Kidney (tissue), 14 donors: Measurements from ENCODE around the gene MS4A6A. TPM values are rescaled to one million over a fixed set of nuclear protein-coding genes. Genes with fewer than 3 reads are reported as not detected.
"Not testable (repeated sequence)": the region's sequence is repeated elsewhere in the genome, so short reads cannot be mapped to it uniquely, and the experiment has no call there.

ENCODE experiments used
- DNase-seq, 5 donors: peaks; one replicate each; pipeline ENCODE4 v3.0.0-alpha.2; 2013 to 2020
- FAIRE-seq: peaks from 2 replicates; lab custom pipeline; 2012; peaks lifted over from hg19 to GRCh38; lab: Jason Lieb, UNC
- H3K27ac ChIP-seq, 2 donors: one replicate each; pipeline ENCODE4 v1.7.0; 2013; ENCODE audit warnings: low read depth in 2 of 2, low read length in 2 of 2, inconsistent platforms in 1 of 2
- H3K27me3 ChIP-seq: one replicate; pipeline ENCODE4 v1.7.1; 2013; ENCODE audit warnings: low read length, inconsistent platforms; ENCODE audit not compliant: control insufficient read depth, insufficient read depth
- H3K36me3 ChIP-seq, 3 donors: one replicate each; pipeline versions ENCODE4 v1.7.0 to v1.7.1; 2013; ENCODE audit warnings: low read length in 3 of 3, control low read depth in 1 of 3, inconsistent platforms in 1 of 3; ENCODE audit not compliant: insufficient read depth in 3 of 3, control insufficient read depth in 2 of 3
- H3K4me1 ChIP-seq, 3 donors: one replicate each; pipeline versions ENCODE4 v1.7.0 to v1.7.1; 2013; ENCODE audit warnings: low read length in 3 of 3, inconsistent platforms in 1 of 3, low read depth in 1 of 3; ENCODE audit not compliant: control insufficient read depth in 2 of 3, insufficient read depth in 2 of 3
- H3K4me3 ChIP-seq, 3 donors: one replicate each; pipeline versions ENCODE4 v1.7.0 to v1.8.1; 2013; ENCODE audit warnings: low read length in 3 of 3, control low read depth in 1 of 3, inconsistent platforms in 1 of 3
- H3K9ac ChIP-seq, 3 donors: one replicate each; pipeline versions ENCODE4 v1.7.0 to v1.7.1; 2013; ENCODE audit warnings: low read length in 3 of 3, control low read depth in 1 of 3, inconsistent platforms in 1 of 3
- H3K9me3 ChIP-seq, 3 donors: one replicate each; pipeline versions ENCODE4 v1.7.0 to v1.7.1; 2013; ENCODE audit warnings: low read length in 3 of 3, control low read depth in 1 of 3, inconsistent platforms in 1 of 3; ENCODE audit not compliant: control insufficient read depth in 2 of 3, insufficient read depth in 1 of 3
- CTCF ChIP-seq: IDR thresholded peaks from 3 replicates; pipeline ENCODE4 v1.5.1; 2012; ENCODE audit warnings: mild to moderate bottlenecking, moderate library complexity, borderline replicate concordance; ENCODE audit not compliant: insufficient read depth; ENCODE audit errors: extremely low read depth
- intact Hi-C: fragments of 100-400 bp; cut with DNase I; formaldehyde crosslinking; loops from one replicate; pipeline ENCODE4 v1.11.1; 2022
- polyA plus RNA-seq: library from polyadenylated mRNA; stranded (reverse); fragments of 350-450 nt; fragmentation: Illumina TruSeq; extraction: RNeasy Lipid Tissue Mini Kit (QIAGEN cat#74804); gene quantifications from one replicate; pipeline ENCODE4 v1.2.3, GENCODE V29; 2014; ENCODE audit warnings: low read depth, low replicate concordance; ENCODE audit not compliant: insufficient read depth
- total RNA-seq: library from RNA; stranded (reverse); fragmentation: NEBNext Ultra II Directional; extraction: Animal tissue kit (Norgen Biotek cat#: 25700); gene quantifications from one replicate; pipeline ENCODE4 v1.2.1, GENCODE V29; 2021
- donor health status: control.
- donor health status: control.
- donor health status: control.
- donor health status: control.
- donor health status: control.
- donor health status: DM: yes; HTN: yes; CAD: no.
- donor health status: Normal renal cell carcinoma (clear cell type).

The MS4A6A gene
- total and polyA plus RNA-seq, 2 donors from 2014 or later: 16.7 to 145 TPM

DNA sequence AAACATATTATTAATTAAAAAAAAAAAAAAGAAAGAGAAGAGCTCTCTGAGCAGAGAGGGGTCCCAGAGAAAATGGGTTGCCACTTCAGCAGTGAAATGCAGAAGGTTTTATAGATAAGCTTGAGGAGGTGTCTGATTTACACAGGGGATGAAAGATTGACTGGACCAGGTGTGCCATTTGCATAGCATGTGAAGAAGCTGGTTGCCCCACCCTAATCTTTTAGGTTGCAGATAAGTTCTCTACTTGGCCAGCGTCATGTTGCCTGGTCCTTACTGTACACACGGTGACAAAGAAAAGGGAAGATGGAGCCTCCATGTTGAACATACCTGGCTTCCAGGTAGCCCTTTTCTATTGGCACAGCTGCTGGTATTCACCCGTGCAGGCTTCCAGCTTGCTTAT is 53.0 kb downstream of the MS4A6A start:
- no peak for DNase-seq
- intact Hi-C loops: no loop called here
- no peak for TF ChIP-seq CTCF
- no peaks in the 10 kb centered on the region for H3K36me3 ChIP-seq
- H3K27me3 ChIP-seq: no peaks in the 10 kb centered on the region
- H3K4me3 ChIP-seq: no peak overlapping the region
- no peaks in the 10 kb centered on the region for H3K9me3 ChIP-seq
- FAIRE-seq: no peak
- H3K9ac ChIP-seq: no peak overlapping the region
- H3K4me1 ChIP-seq: no peaks in the 10 kb centered on the region
- H3K27ac ChIP-seq: no peak overlapping the region

DNA sequence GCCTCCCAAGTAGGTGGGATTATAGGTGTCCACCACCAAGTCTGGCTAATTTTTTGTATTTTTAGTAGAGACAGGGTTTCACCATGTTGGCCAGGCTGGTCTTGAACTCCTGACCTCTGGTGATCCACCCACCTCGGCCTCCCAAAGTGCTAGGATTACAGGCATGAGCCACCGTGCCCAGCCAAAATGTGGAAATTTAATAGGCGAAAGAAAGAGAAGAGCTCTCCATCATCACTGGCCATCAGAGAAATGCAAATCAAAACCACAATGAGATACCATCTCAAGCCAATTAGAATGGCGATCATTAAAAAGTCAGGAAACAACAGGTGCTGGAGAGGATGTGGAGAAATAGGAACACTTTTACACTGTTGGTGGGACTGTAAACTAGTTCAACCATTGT is 54.0 kb downstream of the MS4A6A start:
- H3K36me3 ChIP-seq, intact Hi-C loops, H3K9ac ChIP-seq, H3K27ac ChIP-seq, H3K4me1 ChIP-seq, DNase-seq, H3K9me3 ChIP-seq, H3K4me3 ChIP-seq, H3K27me3 ChIP-seq, FAIRE-seq: not testable (repeated sequence)

DNA sequence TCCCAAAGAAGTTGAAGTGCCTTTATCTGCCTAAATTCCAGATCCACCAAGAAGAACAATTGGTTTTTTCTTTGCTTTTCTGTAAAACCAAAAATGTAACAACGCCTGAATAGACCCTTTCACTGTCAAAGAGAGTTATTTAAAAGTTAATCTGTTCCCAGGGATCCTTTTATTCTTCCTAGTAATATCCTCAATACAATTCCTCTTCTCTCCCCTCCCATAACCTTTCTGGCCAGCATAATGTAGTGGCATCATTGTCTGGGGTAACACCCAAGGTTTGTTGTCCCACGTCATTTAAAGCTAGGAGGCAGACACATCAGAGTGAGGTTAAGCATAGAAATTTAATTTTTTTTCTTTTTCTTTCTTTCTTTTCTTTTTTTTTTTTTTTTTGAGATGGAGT is 54.5 kb downstream of the MS4A6A start:
- no peak for FAIRE-seq
- no peaks in the 10 kb centered on the region for H3K36me3 ChIP-seq

DNA sequence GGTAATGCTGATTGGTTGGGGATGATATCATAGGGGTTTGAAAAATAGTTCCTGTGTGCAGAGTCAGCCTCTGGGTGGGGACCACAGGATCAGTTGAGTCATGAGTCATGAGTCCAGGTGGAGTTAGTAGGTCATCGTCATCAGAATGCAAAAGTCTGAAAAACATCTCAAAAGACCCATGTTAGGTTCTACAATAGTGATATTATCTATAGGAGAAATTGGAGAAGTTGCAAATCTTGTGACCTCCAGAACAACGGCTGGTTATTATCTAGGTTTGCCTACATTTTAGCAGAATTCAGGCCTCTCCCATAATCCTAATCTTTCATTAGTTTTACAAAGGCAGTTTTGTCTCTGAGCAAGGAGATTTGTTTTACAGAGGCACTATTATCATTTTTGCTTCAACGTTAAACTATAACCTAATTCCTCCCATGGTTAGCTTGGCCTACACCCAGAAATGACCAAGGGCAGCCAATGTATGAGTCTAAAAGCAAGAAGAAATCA is 55.5 kb downstream of the MS4A6A start:
- FAIRE-seq: no peak

More for the DNA sequence above, 54.5 kb downstream of the MS4A6A start:
- Histone ChIP-seq H3K27ac (no peak overlapping the region), H3K27me3 (no peaks in the 10 kb centered on the region), H3K4me3 (no peak overlapping the region), H3K9me3 (no peaks in the 10 kb centered on the region), H3K4me1 (no peaks in the 10 kb centered on the region), H3K9ac (no peak overlapping the region)
- DNase-seq: no peak
- intact Hi-C loops: no loop called here
- TF ChIP-seq CTCF: no peak

More for the DNA sequence above, 55.5 kb downstream of the MS4A6A start:
- Histone ChIP-seq H3K36me3 (no peaks in the 10 kb centered on the region), H3K27me3 (no peaks in the 10 kb centered on the region), H3K27ac (no peak overlapping the region), H3K9me3 (no peaks in the 10 kb centered on the region), H3K4me1 (no peaks in the 10 kb centered on the region), H3K4me3 (no peak overlapping the region), H3K9ac (no peak overlapping the region)
- TF ChIP-seq CTCF: no peak
- intact Hi-C loops: no loop called here
- no peak for DNase-seq
